HS-5 (cell line): ENCODE data around the gene CDCA5.
A peak's percentile ranks its signal among the peaks of the same experiment; 100 is the strongest.
"Not testable (repeated sequence)": the region's sequence is repeated elsewhere in the genome, so short reads cannot be mapped to it uniquely, and the experiment has no call there.

Experiments used
- DNase-seq: peaks from one replicate; pipeline ENCODE4 v3.0.0-alpha.2; 2012; ENCODE audit warnings: low read depth

Gene CDCA5

GRCh38 chr11:65118891-65119669 lies 35.2 kb upstream of the CDCA5 start:
- DNase-seq = not testable (repeated sequence)

DNA sequence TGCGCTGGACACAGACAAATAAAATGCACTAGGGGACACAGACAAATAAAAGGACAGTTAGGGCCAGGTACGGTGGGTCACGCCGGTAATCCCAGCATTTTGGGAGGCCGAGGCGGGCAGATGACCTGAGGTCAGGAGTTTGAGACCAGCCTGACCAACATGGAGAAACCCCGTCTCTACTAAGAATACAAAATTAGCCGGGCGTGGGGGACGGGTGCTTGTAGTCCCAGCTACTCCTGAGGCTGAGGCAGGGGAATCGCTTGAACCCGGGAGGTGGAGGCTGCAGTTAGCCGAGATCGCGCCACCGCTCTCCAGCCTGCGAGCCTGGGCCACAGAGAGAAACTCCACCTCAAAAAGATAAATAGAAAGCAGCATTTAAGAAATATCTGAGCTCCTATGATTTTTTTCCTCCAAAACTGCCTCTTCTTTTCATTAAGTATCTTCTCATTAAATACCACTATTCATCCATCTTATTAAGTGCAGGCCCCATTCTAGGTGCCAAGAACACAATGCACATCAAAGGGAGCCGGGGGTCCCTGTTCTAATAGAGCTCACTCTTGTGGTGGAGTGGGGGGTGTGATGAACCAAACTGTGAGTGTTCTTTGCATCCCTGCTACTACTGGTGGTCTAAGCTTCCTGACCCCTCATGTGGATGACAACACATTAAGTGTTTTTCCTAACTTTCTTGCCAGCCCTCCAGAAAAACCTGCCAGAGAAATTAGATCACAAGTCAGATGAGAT lies 34.4 kb upstream of the CDCA5 start:
- no peak for DNase-seq

DNA sequence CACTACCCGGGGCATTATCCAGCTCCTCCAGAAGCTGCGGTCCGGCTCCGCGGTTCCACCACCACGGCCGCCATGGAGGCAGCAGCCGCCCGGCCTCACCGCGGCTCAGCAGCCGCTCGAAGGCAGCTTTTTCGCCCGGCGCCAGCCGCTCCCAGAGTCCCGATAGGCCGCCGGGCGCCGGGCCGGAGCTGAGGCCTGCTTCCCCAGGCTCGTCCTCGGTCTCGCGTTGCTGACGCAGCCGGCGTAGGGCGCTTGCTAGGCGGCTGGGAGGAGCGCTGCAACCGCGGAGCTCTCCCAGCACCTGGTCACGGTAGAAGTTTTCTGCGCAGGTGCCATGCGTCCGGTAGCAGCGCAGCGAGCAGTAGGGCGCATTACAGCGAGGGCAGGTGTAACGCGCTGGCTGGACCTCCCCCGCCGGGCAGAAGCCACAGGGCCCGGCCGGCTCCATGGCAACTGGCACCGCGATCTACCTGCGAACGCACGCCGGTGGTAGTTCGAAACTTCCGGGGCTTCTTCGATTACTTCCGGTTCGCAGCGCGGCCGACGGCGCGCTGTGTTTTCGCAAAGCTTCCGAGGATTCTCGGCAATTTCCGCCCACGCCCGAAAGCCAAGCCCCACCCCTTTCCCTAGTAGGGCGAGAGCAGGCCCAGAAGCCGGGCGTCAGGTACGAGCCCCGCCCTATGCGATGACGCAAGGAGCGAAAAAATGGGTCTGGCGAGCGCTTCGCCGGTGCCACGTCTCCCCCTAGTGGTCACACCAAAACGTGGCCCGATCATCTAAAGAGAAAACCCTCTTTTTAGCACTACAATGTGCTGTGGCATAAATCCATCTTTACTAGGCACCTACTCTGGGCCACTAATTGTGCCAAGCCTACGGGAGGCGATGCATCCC lies 33.6 kb upstream of the CDCA5 start, which contains the start of gene ZNHIT2:
ZNHIT2 (minus strand) TSS at position 496 of the 891 bp plus-strand sequence; CDS start at position 448, 48 bp downstream.
- peak; percentile 96 for DNase-seq

DNA sequence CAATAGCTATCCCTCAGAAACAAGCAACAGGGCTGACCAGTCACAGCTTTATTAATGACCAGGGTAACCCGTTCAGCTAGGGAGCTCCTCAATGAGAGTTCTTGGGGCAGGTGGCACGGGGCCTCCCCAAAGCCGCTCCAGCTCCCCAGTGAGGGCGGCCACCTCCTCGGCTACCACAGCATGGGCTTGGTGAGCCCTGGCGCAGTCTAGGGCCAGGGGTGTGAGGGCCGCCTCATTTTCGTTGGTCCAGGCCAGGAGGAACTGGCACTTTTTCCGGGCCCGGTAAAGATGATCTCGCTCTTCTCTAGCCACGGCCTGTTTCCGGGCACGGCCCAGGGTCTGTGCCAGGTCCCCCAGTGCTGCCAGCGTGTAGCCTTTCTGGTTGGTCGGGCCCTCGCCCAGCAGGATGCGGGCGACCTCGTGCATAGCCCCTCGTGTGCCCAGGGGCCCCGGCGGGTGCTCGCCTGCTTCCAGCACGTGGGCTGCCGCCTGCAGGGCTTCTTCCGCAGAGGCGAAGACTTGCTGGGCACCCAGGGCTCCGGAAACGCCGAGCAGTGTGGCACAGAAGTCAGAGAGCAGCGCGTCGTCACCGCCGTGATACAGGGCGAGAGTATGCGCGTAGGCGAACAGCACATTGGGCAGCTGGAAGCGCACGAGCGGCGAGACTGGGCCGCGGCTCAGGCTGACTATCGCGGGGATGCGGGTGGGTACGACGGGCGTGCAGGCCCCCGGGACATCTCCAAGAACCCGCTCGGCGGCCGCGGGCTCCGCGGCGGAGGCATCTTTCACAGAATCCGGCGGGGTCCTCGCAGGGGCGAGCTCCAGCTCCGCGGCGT lies 32.7 kb upstream of the CDCA5 start:
- DNase-seq = no peak

GRCh38 chr11:65115361-65116082 lies 31.7 kb upstream of the CDCA5 start:
- no peak for DNase-seq

DNA sequence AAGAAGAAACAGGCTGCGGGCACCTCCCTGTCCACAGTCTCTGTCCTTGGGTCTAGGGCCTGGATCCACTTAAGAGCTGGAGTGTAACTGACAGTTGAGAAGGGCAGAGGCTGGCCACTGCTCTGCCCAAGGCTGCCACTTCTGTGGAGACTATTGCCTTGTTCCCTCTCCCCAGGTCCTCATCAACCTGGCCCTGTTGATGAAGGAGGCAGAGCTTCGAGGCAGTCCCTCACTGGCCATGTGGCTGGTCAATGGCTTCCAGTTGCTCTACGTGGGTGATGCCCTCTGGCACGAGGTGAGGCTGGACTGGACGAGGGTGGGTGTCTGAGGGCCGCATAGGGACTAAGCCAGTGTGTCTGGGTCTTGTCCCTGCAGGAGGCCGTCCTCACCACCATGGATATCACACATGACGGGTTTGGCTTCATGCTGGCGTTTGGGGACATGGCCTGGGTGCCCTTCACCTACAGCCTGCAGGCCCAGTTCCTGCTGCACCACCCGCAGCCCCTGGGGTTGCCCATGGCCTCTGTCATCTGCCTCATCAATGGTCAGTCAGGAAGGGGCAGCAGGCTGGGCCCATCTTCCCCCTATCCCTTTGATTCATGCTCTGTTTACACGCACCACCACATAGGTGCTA lies 30.8 kb upstream of the CDCA5 start:
- no peak for DNase-seq

DNA sequence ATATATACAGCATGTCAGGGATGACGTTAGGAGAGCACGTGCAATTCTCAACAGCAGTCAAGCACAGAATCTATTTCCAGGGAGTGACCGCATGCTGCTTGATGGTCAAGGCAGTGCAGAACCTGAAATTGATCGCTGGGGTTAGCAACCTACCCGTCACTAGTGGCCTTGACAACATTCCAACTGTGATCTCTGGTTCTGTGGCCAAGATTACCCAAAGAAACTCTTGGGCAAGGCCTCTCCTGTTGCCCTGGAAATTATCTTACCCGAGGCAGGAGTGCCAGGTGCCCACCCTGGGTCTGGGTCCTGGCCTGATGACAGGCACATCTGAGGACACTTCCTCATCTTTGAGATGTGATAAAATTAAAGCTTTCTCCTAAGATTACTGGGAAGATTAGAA lies 30.0 kb upstream of the CDCA5 start:
- DNase-seq = no peak

- no peak for DNase-seq
These were observed 29.5 kb upstream of the CDCA5 start for GRCh38 chr11:65113361-65113756.

DNA sequence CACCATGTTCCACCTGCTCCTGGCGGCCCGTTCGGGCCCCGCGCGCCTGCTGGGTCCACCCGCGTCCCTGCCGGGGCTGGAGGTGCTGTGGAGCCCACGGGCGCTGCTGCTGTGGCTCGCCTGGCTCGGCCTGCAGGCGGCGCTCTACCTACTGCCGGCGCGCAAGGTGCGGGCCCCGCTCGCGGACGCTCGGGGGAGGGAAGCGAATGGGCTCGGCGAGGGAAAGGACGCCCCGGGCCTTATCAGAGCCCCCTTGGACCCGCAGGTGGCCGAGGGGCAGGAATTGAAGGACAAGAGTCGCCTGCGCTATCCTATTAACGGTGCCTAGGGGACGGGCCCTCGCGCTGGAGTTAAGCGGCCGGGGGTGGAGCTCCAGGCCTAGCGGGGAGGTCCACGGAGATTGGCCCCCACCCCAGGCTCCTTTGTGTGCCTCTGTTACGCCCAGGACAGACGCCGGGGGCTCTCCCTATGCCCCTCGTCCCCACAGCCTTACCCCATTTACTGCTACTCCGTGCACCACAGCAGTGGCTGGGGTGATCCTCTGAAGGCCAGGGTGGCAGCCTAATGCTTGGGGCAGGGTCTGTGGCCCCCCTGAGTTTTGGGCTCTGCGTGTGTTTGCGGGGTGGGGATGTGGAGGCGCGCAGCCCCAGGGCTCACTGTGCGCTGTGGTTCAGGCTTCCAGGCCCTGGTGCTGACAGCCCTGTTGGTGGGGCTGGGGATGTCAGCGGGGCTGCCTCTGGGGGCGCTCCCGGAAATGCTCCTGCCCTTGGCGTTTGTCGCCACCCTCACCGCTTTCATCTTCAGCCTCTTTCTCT lies 28.9 kb upstream of the CDCA5 start:
- no peak for DNase-seq

- no peak for DNase-seq
These were observed 28.1 kb upstream of the CDCA5 start, which contains the start of gene TM7SF2 for GRCh38 chr11:65111744-65112545. Gene TM7SF2 (plus strand): TSS chr11:65111872. CDS start chr11:65112016, 144 bp downstream.

DNA sequence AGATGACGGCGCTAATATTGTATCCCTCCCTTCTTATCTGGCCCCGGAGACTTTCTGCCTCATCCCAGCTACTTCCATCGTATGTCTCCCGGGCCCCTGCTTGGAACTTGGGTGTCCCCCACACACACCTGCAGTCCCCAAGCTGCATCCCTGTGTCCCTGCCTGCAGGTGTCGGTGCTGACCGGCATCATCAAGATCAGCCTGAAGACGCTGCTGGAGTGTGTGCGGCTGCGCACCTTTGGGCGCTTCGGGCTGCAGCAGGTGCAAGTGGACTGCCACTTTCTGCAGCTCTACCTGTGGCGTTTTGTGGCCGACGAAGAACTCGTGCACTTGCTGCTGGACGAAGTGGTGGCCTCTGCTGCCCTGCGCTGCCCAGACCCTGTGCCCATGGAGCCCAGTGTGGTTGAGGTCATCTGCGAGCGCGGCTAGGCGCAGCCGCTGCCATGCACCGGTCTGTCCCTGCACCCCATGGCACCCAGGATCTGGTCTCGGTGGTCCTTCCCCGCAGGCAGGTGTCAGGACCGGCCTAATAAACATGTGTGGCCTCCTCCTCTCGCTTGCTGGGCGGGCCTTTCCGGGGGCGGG lies 27.4 kb upstream of the CDCA5 start:
- no peak for DNase-seq

DNA sequence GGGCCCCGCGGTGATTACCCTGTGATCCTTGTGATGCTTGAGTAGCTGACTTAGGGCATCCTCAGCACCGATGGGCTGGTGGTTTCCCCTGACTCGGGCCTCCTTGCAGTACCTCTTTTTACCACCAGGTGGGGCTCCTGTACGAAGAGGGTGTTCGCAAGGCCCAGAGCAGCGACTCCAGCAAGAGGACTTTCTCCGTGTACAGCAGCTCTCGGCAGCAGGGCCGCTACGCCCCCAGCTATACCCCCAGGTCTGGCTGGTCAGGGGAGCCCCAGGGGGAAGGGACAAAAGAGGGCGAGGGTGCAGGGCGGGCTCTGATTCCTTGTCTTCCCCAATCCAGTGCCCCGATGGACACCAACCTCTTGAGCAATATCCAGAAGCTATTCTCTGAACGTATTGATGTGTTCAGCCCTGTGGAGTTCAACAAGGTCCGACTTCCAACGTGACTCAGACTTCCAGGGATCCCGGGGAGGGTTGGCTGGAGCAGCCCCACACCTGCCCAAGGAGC lies 26.6 kb upstream of the CDCA5 start:
- DNase-seq = no peak

DNA sequence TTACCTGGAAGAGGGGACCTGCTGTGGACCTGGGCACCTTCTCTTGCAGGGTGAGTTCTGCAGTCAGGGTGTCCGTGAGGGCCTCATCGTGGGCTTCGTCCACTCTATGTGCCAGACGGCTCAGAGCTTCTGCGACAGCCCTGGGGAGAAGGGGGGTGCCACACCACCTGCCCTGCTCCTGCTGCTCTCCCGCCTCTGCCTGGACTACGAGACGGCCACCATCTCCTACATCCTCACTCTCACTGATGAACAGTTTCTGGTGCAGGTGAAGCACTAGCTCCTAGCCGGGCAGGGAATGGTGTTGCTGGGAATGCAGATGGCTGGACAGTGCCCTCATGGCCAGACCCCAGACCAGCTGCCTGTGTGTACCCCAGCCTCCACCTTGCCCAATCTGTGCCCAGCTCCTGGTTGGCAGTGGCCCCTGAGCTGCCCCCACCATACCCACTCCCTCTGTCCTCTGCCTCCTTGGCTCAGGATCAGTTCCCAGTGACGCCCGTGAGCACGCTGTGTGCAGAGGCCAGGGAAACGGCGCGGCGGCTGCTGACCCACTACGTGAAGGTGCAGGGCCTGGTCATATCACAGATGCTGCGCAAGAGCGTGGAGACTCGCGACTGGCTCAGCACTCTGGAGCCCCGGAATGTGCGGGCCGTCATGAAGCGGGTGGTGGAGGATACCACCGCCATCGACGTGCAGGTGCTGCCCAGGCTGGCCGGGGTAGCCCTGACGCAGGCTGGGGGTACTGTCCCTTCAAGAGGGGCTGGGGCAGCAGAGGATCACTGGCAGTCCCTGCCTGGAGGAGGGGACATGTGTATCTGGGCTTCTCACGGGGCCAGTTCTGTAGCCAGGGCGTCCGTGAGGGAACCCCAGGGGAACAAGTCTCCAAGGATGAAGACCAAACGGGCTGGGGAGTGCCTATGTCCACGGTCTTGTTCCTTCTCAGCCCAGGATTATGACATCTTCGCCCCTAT lies 25.7 kb upstream of the CDCA5 start:
- no peak for DNase-seq

DNA sequence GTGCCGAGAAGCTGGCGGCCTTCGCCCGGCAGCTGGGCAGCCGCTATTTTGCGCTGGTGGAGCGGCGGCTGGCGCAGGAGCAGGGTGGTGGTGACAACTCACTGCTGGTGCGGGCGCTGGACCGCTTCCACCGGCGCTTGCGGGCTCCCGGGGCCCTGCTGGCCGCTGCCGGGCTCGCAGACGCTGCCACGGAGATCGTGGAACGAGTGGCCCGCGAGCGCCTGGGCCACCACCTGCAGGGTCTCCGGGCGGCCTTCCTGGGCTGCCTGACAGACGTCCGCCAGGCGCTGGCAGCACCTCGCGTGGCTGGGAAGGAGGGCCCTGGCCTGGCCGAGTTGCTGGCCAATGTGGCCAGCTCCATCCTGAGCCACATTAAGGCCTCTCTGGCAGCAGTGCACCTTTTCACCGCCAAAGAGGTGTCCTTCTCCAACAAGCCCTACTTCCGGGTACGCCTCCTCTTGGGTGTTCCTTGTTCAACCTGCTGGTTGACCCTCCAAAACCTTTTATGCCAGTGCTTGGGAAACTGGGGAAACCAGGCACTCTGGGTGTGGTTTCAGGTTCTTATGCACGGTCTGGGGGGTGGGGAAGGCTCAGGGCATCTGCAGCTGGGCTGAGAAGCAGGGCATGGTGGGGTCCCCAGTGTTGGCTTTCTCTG lies 24.8 kb upstream of the CDCA5 start:
- DNase-seq = no peak

- no peak for DNase-seq
These were observed 24.1 kb upstream of the CDCA5 start for GRCh38 chr11:65107751-65108468.
